ENCODE measurements around the gene CAMTA1.

The CAMTA1 gene

GRCh38 chr1:6939363-6939762, 154.1 kb downstream of the CAMTA1 start:
- no peak for DNase-seq

- DNase-seq = no peak
Measured at GRCh38 chr1:6941786-6942185, 156.5 kb downstream of the CAMTA1 start.

- DNase-seq = no peak
Measured at GRCh38 chr1:6942990-6943389, 157.7 kb downstream of the CAMTA1 start.

GRCh38 chr1:6944434-6944833, 159.2 kb downstream of the CAMTA1 start:
- DNase-seq = no peak

- no peak for DNase-seq
Measured at GRCh38 chr1:6947952-6948351, 162.7 kb downstream of the CAMTA1 start.

DNA sequence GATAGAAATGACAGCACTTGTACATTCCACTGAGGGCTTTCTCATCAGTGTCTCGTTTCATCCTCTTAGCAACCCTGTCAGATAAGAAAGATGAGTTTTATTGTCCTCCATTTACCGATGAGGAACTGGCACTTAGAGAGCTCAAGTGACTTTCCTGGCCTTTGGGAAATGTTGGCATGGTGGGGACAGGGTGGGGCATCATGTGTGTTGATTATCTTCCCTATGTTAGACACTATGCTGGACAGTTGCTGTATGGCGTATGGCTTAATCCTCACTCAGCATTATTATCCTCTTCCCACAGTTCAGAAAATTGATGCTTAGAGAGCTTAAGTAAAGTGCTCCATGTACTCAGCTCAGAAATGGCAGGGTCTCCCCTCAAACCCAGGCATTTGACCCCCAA, 163.2 kb downstream of the CAMTA1 start:
- DNase-seq = no peak

- no peak for DNase-seq
Measured at GRCh38 chr1:6948861-6949260, 163.6 kb downstream of the CAMTA1 start.

DNA sequence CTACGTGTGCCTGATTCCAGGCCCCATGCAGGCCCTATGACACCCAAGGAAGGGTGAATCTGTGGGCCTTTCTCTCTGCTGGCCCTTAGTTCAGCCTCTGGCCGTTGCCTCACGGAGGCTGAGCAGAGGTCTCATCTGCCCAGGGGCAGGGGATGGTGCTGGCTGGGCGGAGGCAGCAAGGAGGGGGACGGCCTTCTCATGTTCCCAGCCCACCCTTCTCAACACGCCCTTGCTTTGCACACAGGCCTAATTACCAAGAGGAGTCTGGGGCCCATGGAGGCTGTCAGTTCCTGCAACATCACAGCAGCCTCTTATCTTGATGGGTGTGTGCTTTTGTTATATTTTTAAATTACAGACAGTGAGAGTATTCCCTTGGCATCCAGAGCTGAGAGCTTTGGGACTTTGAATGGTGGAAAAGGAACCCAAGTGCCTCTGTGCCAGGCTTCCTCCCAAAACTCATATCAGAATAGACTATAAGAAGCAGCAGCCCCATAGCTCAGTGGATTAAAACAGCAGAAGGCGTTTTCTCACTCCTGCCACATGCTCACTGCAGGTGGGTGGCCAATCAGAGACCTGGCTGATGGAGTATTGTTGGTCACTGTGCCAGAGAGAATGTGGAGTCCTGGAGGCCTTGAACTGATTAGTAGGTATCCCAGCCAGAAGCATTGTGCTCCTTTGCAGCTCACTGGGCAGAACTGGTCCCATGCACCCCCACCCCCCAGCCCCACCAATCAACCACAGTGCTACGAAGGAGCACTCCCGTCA, 164.9 kb downstream of the CAMTA1 start:
- DNase-seq = no peak

DNA sequence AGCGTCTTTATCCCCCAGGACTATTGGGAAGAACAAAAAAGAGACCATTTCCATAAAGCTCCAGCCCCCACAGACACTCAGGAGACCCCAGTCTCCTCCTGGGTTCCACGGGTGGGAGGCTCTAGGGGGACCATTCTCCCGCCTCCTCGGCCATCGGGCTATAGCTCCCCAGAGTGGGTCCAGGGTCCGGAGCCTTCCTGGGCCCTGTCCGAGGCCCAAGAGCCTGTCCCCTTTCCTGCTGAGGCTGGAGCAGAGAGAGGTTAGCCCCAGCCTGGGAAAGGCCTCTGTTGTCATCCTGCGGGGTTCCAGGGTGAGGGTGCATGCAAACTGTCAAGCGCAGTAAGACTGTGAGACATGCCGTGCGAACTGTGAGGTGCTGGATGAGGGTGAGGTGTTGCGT, 166.3 kb downstream of the CAMTA1 start:
- no peak for DNase-seq

DNA sequence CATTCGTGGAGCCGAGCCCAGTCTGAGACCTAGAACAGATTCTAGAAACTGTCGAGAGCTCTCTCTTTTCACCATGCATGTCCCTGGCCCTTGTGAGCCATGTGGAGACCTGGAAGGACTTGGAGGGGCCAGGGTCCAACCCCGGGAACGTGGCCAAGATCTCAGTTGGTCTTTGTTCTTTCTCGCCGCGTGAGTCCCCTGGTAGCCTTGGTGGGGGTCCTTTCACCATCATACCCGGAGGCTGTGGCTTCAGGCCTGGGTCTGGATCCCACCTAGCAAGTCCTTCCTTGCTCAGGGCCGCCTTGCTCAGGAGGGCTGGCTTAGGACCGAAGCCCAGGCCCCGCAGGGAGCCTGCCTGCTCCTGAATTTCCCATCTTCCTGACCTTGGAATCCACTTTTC, 168.0 kb downstream of the CAMTA1 start:
- DNase-seq = no peak

DNA sequence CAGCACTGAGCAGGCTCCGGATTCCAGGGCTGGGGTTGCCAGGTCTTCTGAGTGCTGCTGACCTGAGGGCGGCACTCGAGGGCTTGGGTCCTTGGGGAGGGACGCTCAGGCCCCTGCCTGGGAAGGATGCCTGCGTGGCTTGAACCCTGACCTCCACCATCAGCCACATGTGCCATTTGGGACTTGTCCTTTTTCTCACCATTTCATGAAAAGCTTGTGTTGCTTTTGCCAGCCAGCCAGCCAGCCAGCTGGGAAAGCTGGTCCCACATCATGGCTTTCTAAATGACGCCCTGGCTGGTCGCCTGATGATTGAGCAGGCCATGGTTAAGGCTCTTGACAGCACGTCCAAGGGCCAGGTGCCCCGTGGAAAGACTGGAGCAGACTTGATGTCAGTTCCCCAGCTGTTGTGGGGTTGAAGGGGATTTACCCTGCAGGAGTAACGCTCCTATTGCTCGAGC, 168.7 kb downstream of the CAMTA1 start:
- no peak for DNase-seq

- no peak for DNase-seq
Measured at GRCh38 chr1:6954591-6954990, 169.3 kb downstream of the CAMTA1 start.

GRCh38 chr1:6955357-6956094, 170.3 kb downstream of the CAMTA1 start:
- DNase-seq = no peak

- DNase-seq = no peak
Measured at GRCh38 chr1:6956488-6957159, 171.4 kb downstream of the CAMTA1 start.

DNA sequence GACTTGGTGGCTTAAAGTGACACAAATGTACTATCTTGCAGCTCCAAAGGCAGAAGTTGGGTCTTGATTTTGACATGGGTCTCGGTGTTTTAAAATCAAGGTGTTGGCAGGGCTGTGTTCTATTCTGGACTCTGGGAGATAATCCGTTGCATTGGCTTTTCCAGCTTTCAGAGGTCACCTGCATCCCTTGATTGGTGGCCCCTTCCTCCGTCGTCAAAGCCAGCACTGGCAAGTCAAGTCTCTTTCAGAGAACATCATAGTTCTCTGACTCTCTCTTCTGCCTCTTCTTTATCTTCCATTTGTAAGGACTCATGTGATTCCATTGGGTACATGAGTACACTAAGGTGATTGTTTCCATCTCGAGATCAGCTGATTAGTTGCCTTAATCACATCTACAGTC, 172.1 kb downstream of the CAMTA1 start:
- no peak for DNase-seq

- no peak for DNase-seq
Measured at GRCh38 chr1:6958407-6959030, 173.3 kb downstream of the CAMTA1 start.

DNA sequence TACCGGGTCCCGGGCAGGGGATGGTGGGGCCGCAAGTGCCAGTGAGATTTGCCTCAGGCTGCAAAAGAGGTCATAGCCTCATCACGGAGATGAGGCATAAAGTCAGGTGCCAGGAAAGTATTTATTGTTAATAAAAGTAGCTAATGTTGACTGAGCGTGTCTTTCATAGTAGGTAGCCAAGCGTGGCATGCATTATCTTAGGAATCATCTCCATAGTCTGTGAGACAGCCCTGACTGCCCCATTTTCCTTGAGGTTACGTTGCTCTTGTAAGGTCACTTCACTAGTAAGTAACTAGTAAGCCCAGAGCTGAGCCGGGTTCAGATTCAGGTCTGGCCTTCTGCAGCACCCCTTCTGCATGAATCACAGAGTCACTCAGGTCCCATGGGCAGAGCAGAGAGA, 174.2 kb downstream of the CAMTA1 start:
- DNase-seq = no peak

GRCh38 chr1:6960291-6960811, 175.1 kb downstream of the CAMTA1 start:
- no peak for DNase-seq

DNA sequence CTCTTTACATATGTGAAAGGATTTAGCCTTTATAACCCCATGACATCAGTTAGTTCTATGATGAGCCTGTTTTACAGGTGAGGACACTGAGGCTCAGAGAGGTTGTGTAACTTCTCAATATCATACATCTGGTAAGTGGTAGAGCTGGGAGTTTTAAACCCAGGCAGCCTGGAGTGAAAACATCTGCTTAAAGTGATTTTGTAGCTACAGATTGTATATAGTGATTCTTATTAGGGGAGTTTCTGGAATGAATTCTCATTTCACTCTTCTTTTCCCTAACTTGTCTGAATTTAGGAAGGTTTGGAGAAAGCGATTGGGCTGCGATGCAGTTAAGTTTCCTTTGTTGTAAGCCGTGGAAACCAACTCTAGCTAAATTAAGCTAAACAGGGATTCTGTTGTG, 175.6 kb downstream of the CAMTA1 start:
- DNase-seq = no peak

DNA sequence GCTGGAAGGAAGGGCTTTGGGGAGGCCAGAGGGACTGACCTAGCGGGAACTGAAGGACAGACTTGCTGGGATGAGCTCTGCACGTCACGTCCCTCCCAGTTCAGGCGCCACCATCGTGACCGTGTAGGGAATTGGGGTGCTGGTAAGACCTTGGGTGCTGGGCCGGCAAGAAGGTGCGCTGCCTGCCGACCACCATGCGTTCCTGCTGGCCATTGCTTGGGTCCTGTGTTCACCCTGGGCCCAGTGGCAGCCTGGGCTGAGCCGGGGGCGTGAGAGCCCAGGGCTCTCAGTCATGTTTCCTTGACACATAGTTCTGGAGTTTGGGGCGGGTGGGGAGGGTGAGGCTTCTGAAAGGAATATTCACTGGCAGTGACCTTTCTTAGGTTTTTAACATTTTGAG, 176.0 kb downstream of the CAMTA1 start:
- no peak for DNase-seq

- DNase-seq = no peak
Measured at GRCh38 chr1:6961905-6962477, 176.7 kb downstream of the CAMTA1 start.

GRCh38 chr1:6962478-6962995, 177.3 kb downstream of the CAMTA1 start:
- DNase-seq = no peak

Measured in Kasumi-1 (cell line).